Dedifferentiated amniotic fluid mesenchymal stem cell (primary cell): ENCODE measurements around the gene SIPA1.
"Not testable (repeated sequence)": the region's sequence is repeated elsewhere in the genome, so short reads cannot be mapped to it uniquely, and the experiment has no call there.

Experiments used
- DNase-seq: peaks from one replicate; pipeline ENCODE4 v3.0.0-alpha.2; 2016; ENCODE audit errors: extremely low spot score

The SIPA1 gene

DNA sequence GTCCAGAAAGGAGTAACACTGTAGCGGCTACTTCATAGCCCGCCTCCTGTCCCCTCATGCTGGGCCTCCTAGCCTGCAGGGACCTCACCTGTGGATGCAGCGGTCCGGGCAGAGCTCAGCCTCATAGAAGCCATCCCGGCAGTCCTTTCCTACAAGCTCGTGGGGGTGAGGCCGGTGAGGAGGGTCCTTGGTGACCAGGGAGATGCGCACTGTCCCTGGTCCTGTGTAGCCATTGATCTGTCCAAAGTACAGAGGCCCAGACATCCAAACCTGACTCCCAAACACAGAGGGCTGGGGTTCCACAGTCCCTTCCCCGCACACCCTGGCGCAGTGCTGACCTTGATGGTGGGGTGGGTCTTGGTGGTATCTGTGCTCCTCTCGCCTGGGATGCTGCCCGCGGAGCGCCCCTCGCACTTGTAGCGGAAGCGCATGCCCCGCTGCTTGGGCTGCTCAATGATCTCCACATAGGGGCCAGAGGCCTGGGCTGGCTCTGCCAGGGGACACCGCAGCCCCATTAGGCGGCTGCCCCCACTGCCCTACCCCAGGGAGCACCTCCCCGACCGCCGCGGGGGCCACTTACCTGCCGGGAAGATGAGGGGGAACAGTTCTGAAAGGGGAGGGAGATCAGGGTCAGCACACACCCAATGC, 23.8 kb downstream of the SIPA1 start:
- no peak for DNase-seq

DNA sequence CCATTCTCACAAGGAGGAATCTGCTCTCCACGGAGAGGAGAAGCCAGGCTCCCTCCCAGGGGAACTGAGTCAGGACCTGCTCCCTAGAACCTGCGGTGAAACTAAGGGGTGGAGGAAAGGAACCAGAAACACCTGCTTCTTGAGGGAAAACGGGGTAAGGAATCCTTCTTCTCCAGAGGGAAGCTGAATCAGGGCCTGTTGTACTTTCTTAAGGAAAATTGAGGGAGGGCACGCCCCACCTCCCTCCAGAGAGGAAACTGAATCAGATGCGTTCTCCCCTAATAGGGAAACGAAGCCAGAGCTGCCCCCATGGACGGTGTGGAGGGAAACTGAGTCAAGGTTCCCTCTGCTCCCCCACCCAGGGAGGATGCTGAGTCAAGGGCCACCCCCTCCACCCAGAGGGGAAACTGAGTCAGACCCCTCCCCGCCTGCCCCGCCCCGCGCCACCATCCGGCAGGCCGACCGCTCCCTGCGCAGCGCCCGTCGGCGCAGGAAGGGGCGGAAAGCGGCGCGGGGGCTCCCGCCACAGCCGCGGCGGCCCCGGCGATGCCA, 24.4 kb downstream of the SIPA1 start:
- DNase-seq, result no peak

GRCh38 chr11:65662799-65663638, 25.1 kb downstream of the SIPA1 start, which contains the start of gene RELA:
Gene RELA, minus strand, starts transcription at chr11:65662916. Its CDS starts 84 bp downstream, at chr11:65662832.
- DNase-seq, result peak; percentile 91

DNA sequence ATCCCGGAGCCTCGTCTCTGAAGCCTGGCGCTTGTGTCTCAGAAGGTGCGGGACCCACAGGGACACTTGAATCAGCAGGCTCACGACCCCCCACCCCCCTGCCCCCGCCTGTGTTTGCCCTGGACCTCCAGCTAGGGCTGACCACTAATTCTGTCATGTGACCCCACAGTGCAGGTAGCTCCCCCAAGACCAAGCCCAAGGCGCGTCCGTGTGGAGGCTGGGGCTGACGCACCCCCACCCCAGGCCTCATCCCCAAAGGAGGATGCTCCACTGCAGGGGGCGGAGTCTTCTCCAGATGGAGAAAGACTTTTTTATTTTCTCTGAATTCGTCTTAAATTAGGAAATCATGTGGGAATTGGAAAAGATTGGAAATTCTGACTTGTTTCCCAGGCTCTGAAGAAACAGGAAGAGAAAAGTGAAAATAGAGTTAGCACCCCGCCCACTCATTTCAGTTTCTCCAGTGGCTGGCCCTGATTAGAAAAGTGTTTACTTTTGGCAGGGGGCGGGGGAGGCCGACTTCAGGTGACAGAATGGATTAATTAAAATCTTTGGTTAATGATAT, 25.8 kb downstream of the SIPA1 start:
- DNase-seq, result peak; percentile 45

- no peak for DNase-seq
Observed at GRCh38 chr11:65672180-65672860, 34.4 kb downstream of the SIPA1 start.

DNA sequence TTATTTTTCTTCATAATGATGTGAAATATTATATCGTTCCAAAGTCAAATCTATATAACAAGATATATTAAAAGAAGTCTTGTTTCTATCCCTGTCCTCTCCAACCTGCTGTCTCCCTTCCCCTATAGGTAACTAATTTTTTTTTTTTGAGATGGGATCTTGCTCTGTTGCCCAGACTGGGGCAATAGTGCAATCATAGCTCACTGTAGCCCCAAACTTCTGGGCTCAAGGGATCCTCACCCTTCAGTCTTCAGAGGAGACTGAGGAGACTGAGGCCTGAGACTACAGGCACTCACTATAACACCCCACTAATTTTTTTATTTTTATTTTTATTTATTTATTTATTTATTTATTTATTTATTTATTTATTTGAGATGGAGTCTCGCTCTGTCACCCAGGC, 35.1 kb downstream of the SIPA1 start:
- no peak for DNase-seq

DNA sequence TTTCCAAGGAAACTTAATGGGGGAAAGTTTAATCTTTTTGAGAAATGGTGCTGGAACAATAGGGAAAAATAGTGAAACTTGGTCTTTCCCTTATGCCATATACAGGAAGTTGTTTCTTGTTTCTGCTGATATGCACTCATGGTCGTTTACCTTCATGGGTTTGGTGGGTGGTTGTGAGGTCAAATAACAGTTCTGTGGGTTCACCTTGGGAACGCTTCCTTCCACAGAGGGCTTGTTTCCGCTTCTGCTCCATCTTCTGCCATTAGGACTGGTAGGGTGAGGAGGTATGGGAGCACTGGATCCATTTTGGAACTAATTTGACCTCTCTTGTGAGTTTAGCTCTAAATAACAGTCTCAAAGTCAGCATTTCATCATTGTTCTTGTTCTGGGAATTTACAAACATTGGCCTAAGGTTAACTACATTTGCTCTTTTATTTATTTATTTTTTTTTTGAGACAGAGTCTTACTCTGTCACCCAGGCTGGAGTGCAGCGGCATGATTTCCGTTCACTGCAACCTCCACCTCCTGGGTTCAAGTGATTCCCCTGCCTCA, 42.4 kb downstream of the SIPA1 start:
- DNase-seq, result no peak

DNA sequence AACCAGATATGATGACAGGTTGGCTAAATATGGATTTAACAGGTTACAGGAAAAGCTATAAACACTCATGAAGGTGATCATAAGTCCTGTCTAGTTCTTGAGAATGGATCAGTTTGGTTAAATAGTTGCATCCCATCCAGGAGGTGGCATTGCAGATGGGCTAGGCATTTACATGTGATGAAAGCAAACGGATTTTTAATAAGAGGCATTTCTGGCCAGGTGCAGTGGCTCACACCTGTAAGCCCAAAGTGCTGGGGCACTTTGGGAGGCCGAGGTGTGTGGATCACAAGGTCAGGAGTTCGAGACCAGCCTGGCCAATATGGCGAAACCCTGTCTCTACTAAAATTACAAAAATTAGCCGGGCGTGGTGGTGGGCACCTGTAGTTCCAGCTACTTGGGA, 45.6 kb downstream of the SIPA1 start:
- DNase-seq, result not testable (repeated sequence)

GRCh38 chr11:65685981-65686380, 48.1 kb downstream of the SIPA1 start:
- DNase-seq, result no peak

GRCh38 chr11:65691847-65692246, 53.9 kb downstream of the SIPA1 start:
- DNase-seq, result not testable (repeated sequence)

GRCh38 chr11:65692367-65692766, 54.5 kb downstream of the SIPA1 start:
- no peak for DNase-seq

- no peak for DNase-seq
Observed at GRCh38 chr11:65695459-65696241, 57.7 kb downstream of the SIPA1 start.

- DNase-seq, result no peak
Observed at GRCh38 chr11:65696802-65697552, 59.1 kb downstream of the SIPA1 start.

- DNase-seq, result no peak
Observed at GRCh38 chr11:65698205-65698604, 60.3 kb downstream of the SIPA1 start.

DNA sequence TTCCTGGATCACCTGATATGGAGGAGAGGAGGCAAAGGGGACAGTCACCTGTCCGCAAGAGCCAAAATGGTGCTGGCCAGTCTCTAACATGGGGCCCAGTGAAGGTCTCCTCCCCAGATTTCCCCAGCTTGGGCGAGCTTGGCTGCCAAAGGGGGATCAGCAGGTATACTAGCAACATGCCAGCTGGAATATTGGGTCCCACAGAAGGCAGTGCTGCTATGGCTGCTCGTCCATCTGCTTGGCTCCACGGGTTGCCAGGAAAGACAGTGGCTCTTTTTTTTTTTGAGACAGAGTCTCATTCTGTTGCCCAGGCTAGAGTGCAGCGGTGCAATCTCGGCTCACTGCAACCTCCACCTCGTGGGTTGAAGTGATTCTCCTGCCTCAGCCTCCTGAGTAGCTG, 61.4 kb downstream of the SIPA1 start:
- DNase-seq, result no peak

DNA sequence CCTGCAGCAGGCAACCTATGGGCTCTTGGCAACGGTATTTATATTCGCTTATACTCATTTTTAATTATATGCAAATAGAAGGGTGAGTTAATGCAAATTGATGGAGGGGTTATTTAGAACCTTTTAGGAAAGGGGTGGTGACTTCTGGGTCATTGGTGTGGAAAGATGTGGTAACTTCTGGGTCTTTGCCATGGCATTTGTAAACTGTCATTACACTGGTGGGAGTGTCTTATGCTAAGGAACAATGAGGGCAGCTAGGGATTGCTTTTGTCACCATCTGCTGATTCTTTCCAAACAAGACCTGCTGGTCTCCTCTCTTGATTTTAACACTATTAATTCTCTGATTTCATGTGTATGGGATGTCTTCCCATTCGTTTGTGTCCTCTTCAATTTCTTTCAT, 62.5 kb downstream of the SIPA1 start:
- DNase-seq, result no peak
